ENCODE measurements around the gene CDIP1. TPM values are rescaled to one million over a fixed set of nuclear protein-coding genes. Genes with fewer than 3 reads are reported as not detected.

Gene CDIP1
- total RNA-seq, 4 donors from 2014 or later, result 16.2 to 40.2 (median 24.0) TPM

- Histone ChIP-seq H3K4me1 (peaks cover 0 to 38% (median 2%) of the 10 kb centered on the region in 4 donors), H3K27ac (peak overlapping the region in 1 of 4 donors; percentile 60)
- TF ChIP-seq CTCF (IDR thresholded peaks at IDR 0.05), result no peak
- TF ChIP-seq EP300 (IDR thresholded peaks at IDR 0.05), result no peak
- TF ChIP-seq POLR2A (IDR thresholded peaks at IDR 0.05), result no peak
Observed at GRCh38 chr16:4524571-4524970, 14.0 kb downstream of the CDIP1 start.

GRCh38 chr16:4523686-4524085 lies 14.9 kb downstream of the CDIP1 start:
- no peak for DNase-seq (ENCODE audit: low spot score in 2 of 2)
- 90 to 98% methylated on average over 4 of the region's 4 CpGs for WGBS, 2 donors
- Histone ChIP-seq H3K4me3 (no peak overlapping the region), H3K4me1 (peaks cover 0 to 29% (median 2%) of the 10 kb centered on the region in 4 donors), H3K27ac (no peak overlapping the region), H3K27me3 (no peaks in the 10 kb centered on the region), H3K9me3 (no peaks in the 10 kb centered on the region), H3K36me3 (peaks cover 0 to 23% (median 0%) of the 10 kb centered on the region in 3 donors)
- no peak for TF ChIP-seq POLR2A (IDR thresholded peaks at IDR 0.05)
- no peak for TF ChIP-seq CTCF (IDR thresholded peaks at IDR 0.05)
- no peak for TF ChIP-seq EP300 (IDR thresholded peaks at IDR 0.05)

More at GRCh38 chr16:4524571-4524970, 14.0 kb downstream of the CDIP1 start:
- no peak for DNase-seq (ENCODE audit: low spot score in 2 of 2)
- H3K4me3 ChIP-seq, result no peak overlapping the region
- H3K27me3 ChIP-seq, result no peaks in the 10 kb centered on the region
- H3K36me3 ChIP-seq, result peaks cover 0 to 23% (median 0%) of the 10 kb centered on the region in 3 donors
- no peaks in the 10 kb centered on the region for H3K9me3 ChIP-seq

- Histone ChIP-seq H3K9me3 (no peaks in the 10 kb centered on the region), H3K4me3 (no peak overlapping the region), H3K36me3 (peaks cover 0 to 23% (median 0%) of the 10 kb centered on the region in 3 donors), H3K4me1 (peaks cover 0 to 30% (median 2%) of the 10 kb centered on the region in 4 donors), H3K27me3 (no peaks in the 10 kb centered on the region), H3K27ac (peak overlapping the region in 1 of 4 donors; percentile 50)
- no peak for DNase-seq (ENCODE audit: low spot score in 2 of 2)
- 38 to 52% methylated on average over 4 to 8 of the region's 8 CpGs for WGBS, 2 donors
- TF ChIP-seq CTCF (IDR thresholded peaks at IDR 0.05), result no peak
- no peak for TF ChIP-seq POLR2A (IDR thresholded peaks at IDR 0.05)
- no peak for TF ChIP-seq EP300 (IDR thresholded peaks at IDR 0.05)
Observed at GRCh38 chr16:4522051-4522581, 16.5 kb downstream of the CDIP1 start.

GRCh38 chr16:4520913-4521312 lies 17.7 kb downstream of the CDIP1 start:
- 74 to 78% methylated on average over 7 of the region's 7 CpGs for WGBS, 2 donors
- H3K36me3 ChIP-seq, result peaks cover 0 to 23% (median 0%) of the 10 kb centered on the region in 3 donors
- TF ChIP-seq POLR2A (IDR thresholded peaks at IDR 0.05), result no peak
- TF ChIP-seq CTCF (IDR thresholded peaks at IDR 0.05), result no peak
- no peak for TF ChIP-seq EP300 (IDR thresholded peaks at IDR 0.05)
- H3K9me3 ChIP-seq, result no peaks in the 10 kb centered on the region
- no peak overlapping the region for H3K4me3 ChIP-seq
- DNase-seq (ENCODE audit: low spot score in 2 of 2), result no peak
- no peaks in the 10 kb centered on the region for H3K27me3 ChIP-seq
- peaks cover 0 to 38% (median 5%) of the 10 kb centered on the region in 4 donors for H3K4me1 ChIP-seq
- H3K27ac ChIP-seq, result no peak overlapping the region

- Histone ChIP-seq H3K27ac (no peak overlapping the region), H3K27me3 (no peaks in the 10 kb centered on the region), H3K9me3 (no peaks in the 10 kb centered on the region), H3K4me1 (peaks cover 0 to 40% (median 16%) of the 10 kb centered on the region in 4 donors), H3K4me3 (no peak overlapping the region), H3K36me3 (peaks cover 0 to 23% (median 0%) of the 10 kb centered on the region in 3 donors)
- TF ChIP-seq EP300 (IDR thresholded peaks at IDR 0.05), result no peak
- no peak for TF ChIP-seq CTCF (IDR thresholded peaks at IDR 0.05)
- no peak for TF ChIP-seq POLR2A (IDR thresholded peaks at IDR 0.05)
- DNase-seq (ENCODE audit: low spot score in 2 of 2), result no peak
- 79 to 90% methylated on average over 15 of the region's 15 CpGs for WGBS, 2 donors
Observed at GRCh38 chr16:4519274-4520058, 19.1 kb downstream of the CDIP1 start.
